Nephron progenitor cell (in vitro differentiated cells): ENCODE data around the gene SBSN.

ENCODE experiments used
- DNase-seq: peaks from one replicate; pipeline ENCODE4 v3.0.0; 2021
- H3K27ac Mint-ChIP-seq: 2 replicates; pipeline ENCODE4 v1.8.0; 2021; ENCODE audit warnings: mild to moderate bottlenecking, moderate library complexity, mixed read lengths
- H3K27me3 Mint-ChIP-seq: 2 replicates; pipeline ENCODE4 v1.8.0; 2021; ENCODE audit warnings: mild to moderate bottlenecking, low read depth, mixed read lengths; ENCODE audit not compliant: poor library complexity
- H3K36me3 Mint-ChIP-seq: 2 replicates; pipeline ENCODE4 v1.8.0; 2021; ENCODE audit warnings: low read depth, mixed read lengths
- H3K4me1 Mint-ChIP-seq: 2 replicates; pipeline ENCODE4 v1.8.0; 2021; ENCODE audit warnings: mixed read lengths
- H3K4me3 Mint-ChIP-seq: 2 replicates; pipeline ENCODE4 v1.8.0; 2021; ENCODE audit warnings: mild to moderate bottlenecking, moderate library complexity, mixed read lengths
- H3K9me3 Mint-ChIP-seq: 2 replicates; pipeline ENCODE4 v1.8.0; 2021; ENCODE audit warnings: mild to moderate bottlenecking, moderate library complexity, mixed read lengths
- CTCF ChIP-seq: fragments of 200-600 bp; sonication (generic); IDR thresholded peaks from 2 replicates; pipeline ENCODE4 v1.5.0; 2021; ENCODE audit warnings: antibody characterized with exemption

The SBSN gene

GRCh38 chr19:35493971-35494370, 34.1 kb downstream of the SBSN start:
- DNase-seq = no peak
- peaks cover 6% of the 10 kb centered on the region for H3K4me1 Mint-ChIP-seq
- peaks cover 47% of the 10 kb centered on the region for H3K27me3 Mint-ChIP-seq
- no peak overlapping the region for H3K27ac Mint-ChIP-seq
- no peaks in the 10 kb centered on the region for H3K36me3 Mint-ChIP-seq
- no peak for TF ChIP-seq CTCF
- no peak overlapping the region for H3K4me3 Mint-ChIP-seq
- no peaks in the 10 kb centered on the region for H3K9me3 Mint-ChIP-seq

GRCh38 chr19:35491836-35492360, 36.2 kb downstream of the SBSN start:
- Mint-ChIP-seq H3K36me3 (no peaks in the 10 kb centered on the region), H3K4me3 (no peak overlapping the region), H3K27ac (no peak overlapping the region), H3K27me3 (peaks cover 60% of the 10 kb centered on the region), H3K9me3 (no peaks in the 10 kb centered on the region), H3K4me1 (peaks cover 11% of the 10 kb centered on the region)
- DNase-seq = no peak
- TF ChIP-seq CTCF = no peak

DNA sequence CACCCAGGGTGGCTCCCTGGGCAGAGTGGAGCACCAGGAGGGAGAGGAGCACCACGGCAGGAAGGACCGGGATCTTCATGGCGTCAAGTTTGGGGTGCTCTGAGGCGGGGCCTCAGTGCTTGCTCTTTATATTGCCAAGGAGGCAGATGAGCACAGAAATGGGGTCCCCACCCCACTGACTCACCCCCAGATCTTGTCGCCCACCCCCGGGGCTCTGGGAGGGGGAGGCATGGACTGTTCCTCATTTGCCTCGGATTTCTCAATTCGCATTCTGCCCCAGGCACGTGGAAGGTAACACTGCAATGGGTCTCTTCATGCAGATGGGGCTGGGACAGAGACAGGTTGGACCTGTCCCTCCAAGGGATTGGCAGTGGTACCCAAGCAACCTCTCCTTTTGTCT, 37.7 kb downstream of the SBSN start, which contains the start of gene KRTDAP:
Gene KRTDAP (minus strand): TSS at position 101 of the 400 bp plus-strand sequence. CDS start 22 bp downstream, at position 79.
- no peak for TF ChIP-seq CTCF
- no peak within 1 kb of the TSS for H3K4me3 Mint-ChIP-seq
- no peaks in the 10 kb centered on the region for H3K36me3 Mint-ChIP-seq
- peaks cover 70% of the 10 kb centered on the region for H3K27me3 Mint-ChIP-seq
- DNase-seq = no peak
- H3K4me1 Mint-ChIP-seq = peaks cover 8% of the 10 kb centered on the region
- H3K27ac Mint-ChIP-seq = no peak within 1 kb of the TSS
- H3K9me3 Mint-ChIP-seq = no peaks in the 10 kb centered on the region

GRCh38 chr19:35488677-35489076, 39.4 kb downstream of the SBSN start:
- DNase-seq = no peak
- H3K4me1 Mint-ChIP-seq = peaks cover 5% of the 10 kb centered on the region
- TF ChIP-seq CTCF = no peak
- H3K27me3 Mint-ChIP-seq = peaks cover 74% of the 10 kb centered on the region
- no peaks in the 10 kb centered on the region for H3K9me3 Mint-ChIP-seq
- H3K4me3 Mint-ChIP-seq = no peak overlapping the region
- no peak overlapping the region for H3K27ac Mint-ChIP-seq
- H3K36me3 Mint-ChIP-seq = no peaks in the 10 kb centered on the region

- no peak for DNase-seq
- peaks cover 5% of the 10 kb centered on the region for H3K4me1 Mint-ChIP-seq
- peaks cover 70% of the 10 kb centered on the region for H3K27me3 Mint-ChIP-seq
- no peak overlapping the region for H3K27ac Mint-ChIP-seq
- H3K4me3 Mint-ChIP-seq = no peak overlapping the region
- H3K36me3 Mint-ChIP-seq = no peaks in the 10 kb centered on the region
- no peak for TF ChIP-seq CTCF
- no peaks in the 10 kb centered on the region for H3K9me3 Mint-ChIP-seq
Observed at GRCh38 chr19:35487656-35488182, 40.4 kb downstream of the SBSN start.

- H3K27ac Mint-ChIP-seq = no peak overlapping the region
- no peaks in the 10 kb centered on the region for H3K9me3 Mint-ChIP-seq
- DNase-seq = no peak
- H3K36me3 Mint-ChIP-seq = no peaks in the 10 kb centered on the region
- TF ChIP-seq CTCF = no peak
- peaks cover 5% of the 10 kb centered on the region for H3K4me1 Mint-ChIP-seq
- no peak overlapping the region for H3K4me3 Mint-ChIP-seq
- peaks cover 60% of the 10 kb centered on the region for H3K27me3 Mint-ChIP-seq
Observed at GRCh38 chr19:35486268-35486708, 41.8 kb downstream of the SBSN start.
